ENCODE measurements around the gene MCOLN2. TPM values are rescaled to one million over a fixed set of nuclear protein-coding genes. Genes with fewer than 3 reads are reported as not detected.

Gene MCOLN2
- polyA plus RNA-seq, 1 donor from 2014 or later = not detected

GRCh38 chr1:84930329-84930728, 66.6 kb downstream of the MCOLN2 start:
- no peak for TF ChIP-seq EP300 (conservative IDR thresholded peaks at IDR 0.05; ENCODE audit: poor library complexity, severe bottlenecking)
- no peak for TF ChIP-seq EZH2 (IDR thresholded peaks at IDR 0.05; ENCODE audit: borderline replicate concordance, insufficient read depth, low read length, poor library complexity, severe bottlenecking)
- no peak for TF ChIP-seq POLR2AphosphoS5 (IDR thresholded peaks at IDR 0.05)
- TF ChIP-seq MXI1 (conservative IDR thresholded peaks at IDR 0.05; ENCODE audit: poor library complexity, severe bottlenecking) = no peak
- no peak for TF ChIP-seq REST (IDR thresholded peaks at IDR 0.05; ENCODE audit: borderline replicate concordance)
- TF ChIP-seq RAD21 (conservative IDR thresholded peaks at IDR 0.05) = no peak
- no peak for TF ChIP-seq TAF1 (IDR thresholded peaks at IDR 0.05; ENCODE audit: low read depth)
- TF ChIP-seq SMC3 (conservative IDR thresholded peaks at IDR 0.05; ENCODE audit: poor library complexity) = no peak
- TF ChIP-seq CTCF (IDR thresholded peaks at IDR 0.05; ENCODE audit: poor library complexity, severe bottlenecking) = no peak
- Histone ChIP-seq H3K4me2 (ENCODE audit: low read length) (no peak overlapping the region), H3K27ac (ENCODE audit: low read length) (no peak overlapping the region), H3K36me3 (ENCODE audit: insufficient read depth, low read length) (no peaks in the 10 kb centered on the region), H3K79me2 (replicated peaks; ENCODE audit: insufficient read depth, low read length) (no peaks in the 10 kb centered on the region), H4K20me1 (ENCODE audit: insufficient read depth) (no peaks in the 10 kb centered on the region), H3K27me3 (ENCODE audit: insufficient read depth, low read depth, low read length) (no peaks in the 10 kb centered on the region), H3K9me2 (ENCODE audit: insufficient read depth, low read length) (no peaks in the 10 kb centered on the region), H2AFZ (ENCODE audit: low read depth, low read length) (no peak overlapping the region), H3K9ac (ENCODE audit: low read length) (no peak overlapping the region), H3K4me3 (ENCODE audit: low read length) (no peak overlapping the region), H3K9me3 (ENCODE audit: low read length) (no peaks in the 10 kb centered on the region), H3F3A (ENCODE audit: insufficient read depth, low read length, poor library complexity, severe bottlenecking) (no peaks in the 10 kb centered on the region)

- Histone ChIP-seq H3K4me2 (ENCODE audit: low read length) (no peak overlapping the region), H4K20me1 (ENCODE audit: insufficient read depth) (no peaks in the 10 kb centered on the region), H3K79me2 (replicated peaks; ENCODE audit: insufficient read depth, low read length) (no peaks in the 10 kb centered on the region), H3K36me3 (ENCODE audit: insufficient read depth, low read length) (no peaks in the 10 kb centered on the region), H2AFZ (ENCODE audit: low read depth, low read length) (no peak overlapping the region), H3K27me3 (ENCODE audit: insufficient read depth, low read depth, low read length) (no peaks in the 10 kb centered on the region), H3K9me2 (ENCODE audit: insufficient read depth, low read length) (no peaks in the 10 kb centered on the region), H3K9ac (ENCODE audit: low read length) (no peak overlapping the region), H3K9me3 (ENCODE audit: low read length) (no peaks in the 10 kb centered on the region), H3K27ac (ENCODE audit: low read length) (no peak overlapping the region), H3F3A (ENCODE audit: insufficient read depth, low read length, poor library complexity, severe bottlenecking) (no peaks in the 10 kb centered on the region), H3K4me3 (ENCODE audit: low read length) (no peak overlapping the region)
- TF ChIP-seq POLR2AphosphoS5 (IDR thresholded peaks at IDR 0.05) (no peak), TAF1 (IDR thresholded peaks at IDR 0.05; ENCODE audit: low read depth) (no peak), REST (IDR thresholded peaks at IDR 0.05; ENCODE audit: borderline replicate concordance) (no peak), EP300 (conservative IDR thresholded peaks at IDR 0.05; ENCODE audit: poor library complexity, severe bottlenecking) (no peak), MXI1 (conservative IDR thresholded peaks at IDR 0.05; ENCODE audit: poor library complexity, severe bottlenecking) (no peak), CTCF (IDR thresholded peaks at IDR 0.05; ENCODE audit: poor library complexity, severe bottlenecking) (no peak), RAD21 (conservative IDR thresholded peaks at IDR 0.05) (no peak), SMC3 (conservative IDR thresholded peaks at IDR 0.05; ENCODE audit: poor library complexity) (no peak), EZH2 (IDR thresholded peaks at IDR 0.05; ENCODE audit: borderline replicate concordance, insufficient read depth, low read length, poor library complexity, severe bottlenecking) (no peak)
Measured at GRCh38 chr1:84929581-84929980, 67.3 kb downstream of the MCOLN2 start.
